HepG2 (cell line): ENCODE results near the gene DBX2. TPM values are rescaled to one million over a fixed set of nuclear protein-coding genes. Genes with fewer than 3 reads are reported as not detected.

Experiments
- ATAC-seq: fragments of 200-7000 bp; cut with Tn5 transposase; 3 replicates; pipeline ENCODE4 v1.9.1; 2020; ENCODE audit warnings: mild to moderate bottlenecking, moderate library complexity
- BruUV-seq: library from RNA; stranded (reverse); fragments of 400-500 nt; replicated peaks from 2 replicates; lab custom pipeline; 2021; lab: Mats Ljungman, UMichigan
- CTCF ChIA-PET: fragments of 300-600 bp; formaldehyde crosslinking; extraction: SDS; loops from one replicate; lab custom pipeline; 2021; ENCODE audit warnings: low total read pairs, inconsistent platforms, low intra/inter-chr PET ratio; lab: Yijun Ruan, JAX
- POLR2A ChIA-PET: fragments of 350-600 bp; sonication (Branson Sonifier 250); formaldehyde crosslinking; loops from one replicate; lab custom pipeline; 2020; ENCODE audit warnings: antibody characterized with exemption, inconsistent platforms; lab: Yijun Ruan, JAX
- DNase-seq: peaks from one replicate; pipeline ENCODE4 v3.0.0-alpha.2; 2015; ENCODE audit warnings: low spot score
- FAIRE-seq: peaks from 3 replicates; lab custom pipeline; 2011; peaks lifted over from hg19 to GRCh38; lab: Jason Lieb, UNC
- H2AFZ ChIP-seq: one replicate; pipeline ENCODE4 v1.6.1; 2011; ENCODE audit warnings: low read length, inconsistent platforms
- H3K27ac ChIP-seq: fragments of 300-600 bp; 3 replicates; pipeline ENCODE4 v1.8.0; 2011; ENCODE audit warnings: mixed run types, mild to moderate bottlenecking, mixed read lengths, low read length, inconsistent platforms; ENCODE audit not compliant: insufficient read depth; ENCODE audit errors: extremely low read length
- H3K27me3 ChIP-seq, 2 experiments: fragments of 200-600 bp in 1 of 2; 2 replicates in 1 of 2; 3 replicates in 1 of 2; pipeline versions ENCODE4 v1.6.0 to v1.8.0; 2011; ENCODE audit warnings: low read length in 2 of 2, mild to moderate bottlenecking in 2 of 2, moderate library complexity in 2 of 2, inconsistent platforms in 1 of 2; ENCODE audit not compliant: insufficient read depth in 2 of 2, control insufficient read depth in 1 of 2
- H3K36me3 ChIP-seq, 2 experiments: fragments of 200-600 bp in 1 of 2; replicated peaks in 1 of 2; 2 replicates in 1 of 2; 3 replicates in 1 of 2; pipeline versions ENCODE4 v1.5.1 to v1.8.0; 2011; ENCODE audit warnings: low read length in 2 of 2, inconsistent platforms in 1 of 2; ENCODE audit not compliant: insufficient read depth in 2 of 2, control insufficient read depth in 1 of 2
- H3K4me1 ChIP-seq: 2 replicates; pipeline ENCODE4 v1.5.1; 2012; ENCODE audit warnings: low read length, inconsistent platforms; ENCODE audit not compliant: insufficient read depth
- H3K4me2 ChIP-seq: 2 replicates; pipeline ENCODE4 v1.6.0; 2011; ENCODE audit warnings: low read depth, low read length, inconsistent platforms
- H3K4me3 ChIP-seq, 3 experiments: fragments of 200-600 bp in 1 of 3; sonication (generic), shearing (Covaris generic) in 1 of 3; replicated peaks in 1 of 3; 2 replicates each; pipeline ENCODE4 v1.5.1; 2011 to 2016; ENCODE audit warnings: low read length in 3 of 3, inconsistent platforms in 2 of 3, low read depth in 2 of 3, mild to moderate bottlenecking in 2 of 3, control low read depth in 1 of 3, mixed read lengths in 1 of 3; ENCODE audit not compliant: insufficient read depth in 1 of 3
- H3K79me2 ChIP-seq: one replicate; pipeline ENCODE4 v1.6.1; 2011; ENCODE audit warnings: low read length, inconsistent platforms; ENCODE audit not compliant: insufficient read depth
- H3K9ac ChIP-seq: 2 replicates; pipeline ENCODE4 v1.6.0; 2011; ENCODE audit warnings: mild to moderate bottlenecking, low read depth, low read length, inconsistent platforms; ENCODE audit not compliant: insufficient read depth
- H3K9me3 ChIP-seq: 2 replicates; pipeline ENCODE4 v1.5.1; 2012; ENCODE audit warnings: mild to moderate bottlenecking, low read length
- H4K20me1 ChIP-seq: 2 replicates; pipeline ENCODE4 v1.6.0; 2011; ENCODE audit warnings: inconsistent platforms, mild to moderate bottlenecking, low read length, moderate library complexity; ENCODE audit not compliant: insufficient read depth
- ERF ChIP-seq: IDR thresholded peaks from 2 replicates; pipeline ENCODE4 v1.6.1; 2018; ENCODE audit warnings: missing biosample characterization, missing genetic modification reagents
- HOXD1 ChIP-seq: sonication (generic); formaldehyde crosslinking; IDR thresholded peaks from 2 replicates; pipeline ENCODE4 v1.5.0; 2020; ENCODE audit warnings: missing genetic modification reagents
- MBNL3 ChIP-seq: fragments of 250-450 bp; sonication (Bioruptor Pico); conservative IDR thresholded peaks from 2 replicates; pipeline ENCODE4 v1.8.0; 2022; ENCODE audit warnings: mild to moderate bottlenecking, inconsistent platforms
- SMAD9 ChIP-seq: sonication (generic); formaldehyde crosslinking; IDR thresholded peaks from 2 replicates; pipeline ENCODE4 v1.5.1; 2020; ENCODE audit warnings: mild to moderate bottlenecking, missing genetic modification reagents
- ZNF20 ChIP-seq: sonication (generic); formaldehyde crosslinking; IDR thresholded peaks from 2 replicates; pipeline ENCODE4 v1.4.0; 2020; ENCODE audit warnings: mild to moderate bottlenecking, moderate library complexity, missing genetic modification reagents
- in situ Hi-C: cut with HindIII; loops from 2 replicates; pipeline ENCODE4 v1.10.0; 2017; ENCODE audit warnings: low pct_unique_long_range_greater_than_20kb; ENCODE audit not compliant: extremely low pct_ligation_motif_present
- intact Hi-C: fragments of 100-400 bp; cut with micrococcal nuclease; formaldehyde crosslinking; loops from one replicate; pipeline ENCODE4 v1.10.0; 2022; ENCODE audit not compliant: unreplicated experiment
- polyA plus RNA-seq, 8 experiments: library from polyadenylated mRNA; depleted of rRNA in 3 of 8; stranded (reverse) in 7 of 8; unstranded in 1 of 8; fragments of >200 nt; fragmentation: Illumina TruSeq in 4 of 8; extraction: Trizol in 4 of 8; gene quantifications; 2 replicates each; pipeline versions ENCODE4 v1.2.1 to v1.2.3, GENCODE V29; 2011 to 2016; ENCODE audit warnings: low read depth in 4 of 8, missing spikeins in 1 of 8, mixed read lengths in 1 of 8; ENCODE audit not compliant: insufficient read depth in 1 of 8
- total RNA-seq, 5 experiments: library from RNA; depleted of rRNA; stranded (reverse); fragments of >200 nt; fragmentation: Illumina TruSeq; extraction: Trizol; gene quantifications; 2 replicates each; pipeline ENCODE4 v1.2.3, GENCODE V29; 2016; ENCODE audit warnings: low read depth in 1 of 5
- TF ChIP-seq, protein P1 (sequence below): sonication (generic); formaldehyde crosslinking; IDR thresholded peaks from 2 replicates; pipeline ENCODE4 v1.4.0; 2020; ENCODE audit warnings: missing genetic modification reagents, mild to moderate bottlenecking, borderline replicate concordance

Gene DBX2
- total and polyA plus RNA-seq, 2 of the 13 experiments (the other 11 are each of a cell fraction or from before 2014, with no cell fraction given): not detected

DNA sequence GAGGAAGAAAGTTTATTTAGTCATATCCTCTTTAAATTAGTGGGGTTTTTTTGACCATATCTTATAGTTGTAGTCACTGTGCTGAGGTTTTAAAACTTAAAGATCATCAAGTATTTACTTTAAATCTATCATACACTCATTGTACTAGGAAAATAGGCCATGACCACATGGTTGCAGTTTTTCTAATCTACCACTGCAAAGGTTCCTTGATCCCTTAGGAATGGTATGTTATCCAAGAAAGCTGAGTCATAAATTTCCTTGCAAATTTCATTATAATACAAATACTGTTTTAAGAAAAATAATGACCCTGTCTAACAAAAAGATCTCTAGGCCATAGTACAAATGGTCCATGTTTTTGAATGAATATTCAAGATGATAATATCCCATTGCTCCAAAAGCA is 74.7 kb downstream of the DBX2 start:
- no peak for FAIRE-seq
- Histone ChIP-seq H3K27me3 (no peaks in the 10 kb centered on the region; a peak in 1 of 5 replicates), H3K4me3 (no peak overlapping the region), H3K4me1 (no peaks in the 10 kb centered on the region), H3K9me3 (no peaks in the 10 kb centered on the region), H3K27ac (no peak overlapping the region), H3K79me2 (no peaks in the 10 kb centered on the region), H2AFZ (no peak overlapping the region), H3K4me2 (no peak overlapping the region), H3K9ac (no peak overlapping the region), H4K20me1 (no peaks in the 10 kb centered on the region), H3K36me3 (no peaks in the 10 kb centered on the region)
- no peak for DNase-seq
- no peak for ATAC-seq
- ChIA-PET CTCF (no interaction called here), POLR2A (no interaction called here)
- BruUV-seq: no TSS peak
- intact Hi-C loops: no loop called here
- in situ Hi-C loops: no loop called here
- TF ChIP-seq HOXD1 (CRISPR knock-in tag) (no peak), ERF (CRISPR knock-in tag) (no peak), MBNL3 (no peak), ZNF20 (CRISPR knock-in tag) (no peak), SMAD9 (CRISPR knock-in tag) (no peak)
- TF ChIP-seq, protein P1, sequence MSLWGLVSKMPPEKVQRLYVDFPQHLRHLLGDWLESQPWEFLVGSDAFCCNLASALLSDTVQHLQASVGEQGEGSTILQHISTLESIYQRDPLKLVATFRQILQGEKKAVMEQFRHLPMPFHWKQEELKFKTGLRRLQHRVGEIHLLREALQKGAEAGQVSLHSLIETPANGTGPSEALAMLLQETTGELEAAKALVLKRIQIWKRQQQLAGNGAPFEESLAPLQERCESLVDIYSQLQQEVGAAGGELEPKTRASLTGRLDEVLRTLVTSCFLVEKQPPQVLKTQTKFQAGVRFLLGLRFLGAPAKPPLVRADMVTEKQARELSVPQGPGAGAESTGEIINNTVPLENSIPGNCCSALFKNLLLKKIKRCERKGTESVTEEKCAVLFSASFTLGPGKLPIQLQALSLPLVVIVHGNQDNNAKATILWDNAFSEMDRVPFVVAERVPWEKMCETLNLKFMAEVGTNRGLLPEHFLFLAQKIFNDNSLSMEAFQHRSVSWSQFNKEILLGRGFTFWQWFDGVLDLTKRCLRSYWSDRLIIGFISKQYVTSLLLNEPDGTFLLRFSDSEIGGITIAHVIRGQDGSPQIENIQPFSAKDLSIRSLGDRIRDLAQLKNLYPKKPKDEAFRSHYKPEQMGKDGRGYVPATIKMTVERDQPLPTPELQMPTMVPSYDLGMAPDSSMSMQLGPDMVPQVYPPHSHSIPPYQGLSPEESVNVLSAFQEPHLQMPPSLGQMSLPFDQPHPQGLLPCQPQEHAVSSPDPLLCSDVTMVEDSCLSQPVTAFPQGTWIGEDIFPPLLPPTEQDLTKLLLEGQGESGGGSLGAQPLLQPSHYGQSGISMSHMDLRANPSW (CRISPR knock-in tag): no peak
